GM23338 (cell line): ENCODE data around the gene AURKAIP1. TPM values are rescaled to one million over a fixed set of nuclear protein-coding genes. Genes with fewer than 3 reads are reported as not detected.
A peak's percentile ranks its signal among the peaks of the same experiment; 100 is the strongest.

Source experiments
- CREB1 ChIP-seq: fragments of 250-450 bp; sonication (Bioruptor Pico); IDR thresholded peaks from 2 replicates; pipeline ENCODE4 v1.5.0; 2020; ENCODE audit warnings: low read depth, mild to moderate bottlenecking, moderate library complexity
- CTCF ChIP-seq, 2 experiments: fragments of 200-600 bp in 1 of 2; sonication (generic) in 1 of 2; conservative IDR thresholded peaks; 2 replicates each; pipeline versions ENCODE4 v1.5.1 to v1.6.1; 2016 to 2017; ENCODE audit warnings: antibody characterized with exemption in 2 of 2, low read depth in 2 of 2, mild to moderate bottlenecking in 2 of 2, moderate library complexity in 1 of 2
- EZH2phosphoT487 ChIP-seq: fragments of 200-600 bp; sonication (generic); IDR thresholded peaks from one replicate; pipeline ENCODE4 v1.8.1; 2018; ENCODE audit warnings: antibody characterized with exemption; ENCODE audit not compliant: unreplicated experiment
- STAT1 ChIP-seq: IDR thresholded peaks from one replicate; pipeline ENCODE4 v1.6.1; 2016; ENCODE audit warnings: antibody characterized with exemption; ENCODE audit not compliant: unreplicated experiment
- polyA plus RNA-seq: library from polyadenylated mRNA; unstranded; fragments of >200 nt; fragmentation: Nextera tagmentation; extraction: Ambion mirVana; gene quantifications from 2 replicates; pipeline ENCODE4 v1.2.1, GENCODE V29; 2016
- total RNA-seq: library from RNA; depleted of rRNA; stranded (reverse); fragments of >200 nt; shearing (Covaris generic); gene quantifications from 2 replicates; pipeline ENCODE4 v1.2.3, GENCODE V29; 2014
- TF ChIP-seq, protein P1 (sequence below): fragments of 250-450 bp; sonication (Bioruptor Pico); IDR thresholded peaks from 2 replicates; pipeline ENCODE4 v1.5.0; 2020; ENCODE audit warnings: mild to moderate bottlenecking, moderate library complexity

Gene AURKAIP1
- total and polyA plus RNA-seq, 2 experiments from 2014 or later: 167 to 355 TPM

- TF ChIP-seq, protein P1, sequence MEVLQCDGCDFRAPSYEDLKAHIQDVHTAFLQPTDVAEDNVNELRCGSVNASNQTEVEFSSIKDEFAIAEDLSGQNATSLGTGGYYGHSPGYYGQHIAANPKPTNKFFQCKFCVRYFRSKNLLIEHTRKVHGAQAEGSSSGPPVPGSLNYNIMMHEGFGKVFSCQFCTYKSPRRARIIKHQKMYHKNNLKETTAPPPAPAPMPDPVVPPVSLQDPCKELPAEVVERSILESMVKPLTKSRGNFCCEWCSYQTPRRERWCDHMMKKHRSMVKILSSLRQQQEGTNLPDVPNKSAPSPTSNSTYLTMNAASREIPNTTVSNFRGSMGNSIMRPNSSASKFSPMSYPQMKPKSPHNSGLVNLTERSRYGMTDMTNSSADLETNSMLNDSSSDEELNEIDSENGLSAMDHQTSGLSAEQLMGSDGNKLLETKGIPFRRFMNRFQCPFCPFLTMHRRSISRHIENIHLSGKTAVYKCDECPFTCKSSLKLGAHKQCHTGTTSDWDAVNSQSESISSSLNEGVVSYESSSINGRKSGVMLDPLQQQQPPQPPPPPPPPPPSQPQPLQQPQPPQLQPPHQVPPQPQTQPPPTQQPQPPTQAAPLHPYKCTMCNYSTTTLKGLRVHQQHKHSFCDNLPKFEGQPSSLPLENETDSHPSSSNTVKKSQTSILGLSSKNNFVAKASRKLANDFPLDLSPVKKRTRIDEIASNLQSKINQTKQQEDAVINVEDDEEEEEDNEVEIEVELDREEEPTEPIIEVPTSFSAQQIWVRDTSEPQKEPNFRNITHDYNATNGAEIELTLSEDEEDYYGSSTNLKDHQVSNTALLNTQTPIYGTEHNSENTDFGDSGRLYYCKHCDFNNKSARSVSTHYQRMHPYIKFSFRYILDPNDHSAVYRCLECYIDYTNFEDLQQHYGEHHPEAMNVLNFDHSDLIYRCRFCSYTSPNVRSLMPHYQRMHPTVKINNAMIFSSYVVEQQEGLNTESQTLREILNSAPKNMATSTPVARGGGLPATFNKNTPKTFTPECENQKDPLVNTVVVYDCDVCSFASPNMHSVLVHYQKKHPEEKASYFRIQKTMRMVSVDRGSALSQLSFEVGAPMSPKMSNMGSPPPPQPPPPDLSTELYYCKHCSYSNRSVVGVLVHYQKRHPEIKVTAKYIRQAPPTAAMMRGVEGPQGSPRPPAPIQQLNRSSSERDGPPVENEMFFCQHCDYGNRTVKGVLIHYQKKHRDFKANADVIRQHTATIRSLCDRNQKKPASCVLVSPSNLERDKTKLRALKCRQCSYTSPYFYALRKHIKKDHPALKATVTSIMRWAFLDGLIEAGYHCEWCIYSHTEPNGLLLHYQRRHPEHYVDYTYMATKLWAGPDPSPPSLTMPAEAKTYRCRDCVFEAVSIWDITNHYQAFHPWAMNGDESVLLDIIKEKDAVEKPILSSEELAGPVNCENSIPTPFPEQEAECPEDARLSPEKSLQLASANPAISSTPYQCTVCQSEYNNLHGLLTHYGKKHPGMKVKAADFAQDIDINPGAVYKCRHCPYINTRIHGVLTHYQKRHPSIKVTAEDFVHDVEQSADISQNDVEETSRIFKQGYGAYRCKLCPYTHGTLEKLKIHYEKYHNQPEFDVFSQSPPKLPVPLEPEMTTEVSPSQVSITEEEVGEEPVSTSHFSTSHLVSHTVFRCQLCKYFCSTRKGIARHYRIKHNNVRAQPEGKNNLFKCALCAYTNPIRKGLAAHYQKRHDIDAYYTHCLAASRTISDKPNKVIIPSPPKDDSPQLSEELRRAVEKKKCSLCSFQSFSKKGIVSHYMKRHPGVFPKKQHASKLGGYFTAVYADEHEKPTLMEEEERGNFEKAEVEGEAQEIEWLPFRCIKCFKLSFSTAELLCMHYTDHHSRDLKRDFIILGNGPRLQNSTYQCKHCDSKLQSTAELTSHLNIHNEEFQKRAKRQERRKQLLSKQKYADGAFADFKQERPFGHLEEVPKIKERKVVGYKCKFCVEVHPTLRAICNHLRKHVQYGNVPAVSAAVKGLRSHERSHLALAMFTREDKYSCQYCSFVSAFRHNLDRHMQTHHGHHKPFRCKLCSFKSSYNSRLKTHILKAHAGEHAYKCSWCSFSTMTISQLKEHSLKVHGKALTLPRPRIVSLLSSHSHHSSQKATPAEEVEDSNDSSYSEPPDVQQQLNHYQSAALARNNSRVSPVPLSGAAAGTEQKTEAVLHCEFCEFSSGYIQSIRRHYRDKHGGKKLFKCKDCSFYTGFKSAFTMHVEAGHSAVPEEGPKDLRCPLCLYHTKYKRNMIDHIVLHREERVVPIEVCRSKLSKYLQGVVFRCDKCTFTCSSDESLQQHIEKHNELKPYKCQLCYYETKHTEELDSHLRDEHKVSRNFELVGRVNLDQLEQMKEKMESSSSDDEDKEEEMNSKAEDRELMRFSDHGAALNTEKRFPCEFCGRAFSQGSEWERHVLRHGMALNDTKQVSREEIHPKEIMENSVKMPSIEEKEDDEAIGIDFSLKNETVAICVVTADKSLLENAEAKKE (CRISPR knock-in tag): no peak
- TF ChIP-seq STAT1: no peak
- TF ChIP-seq CTCF (conservative IDR thresholded peaks at IDR 0.05; ENCODE audit: low read depth in 2 of 2): no peak
- TF ChIP-seq EZH2phosphoT487: no peak
- TF ChIP-seq CREB1 (CRISPR knock-in tag): 0 out of 2 replicates have a peak, but pooled peaks have one; percentile 54
These were observed 32.0 kb upstream of the AURKAIP1 start, which contains the start of gene MRPL20 (continued) for GRCh38 chr1:1406821-1407635.
